ENCODE results near the gene NUDT3.
"Not testable (repeated sequence)": the region's sequence is repeated elsewhere in the genome, so short reads cannot be mapped to it uniquely, and the experiment has no call there.

NUDT3 gene

DNA sequence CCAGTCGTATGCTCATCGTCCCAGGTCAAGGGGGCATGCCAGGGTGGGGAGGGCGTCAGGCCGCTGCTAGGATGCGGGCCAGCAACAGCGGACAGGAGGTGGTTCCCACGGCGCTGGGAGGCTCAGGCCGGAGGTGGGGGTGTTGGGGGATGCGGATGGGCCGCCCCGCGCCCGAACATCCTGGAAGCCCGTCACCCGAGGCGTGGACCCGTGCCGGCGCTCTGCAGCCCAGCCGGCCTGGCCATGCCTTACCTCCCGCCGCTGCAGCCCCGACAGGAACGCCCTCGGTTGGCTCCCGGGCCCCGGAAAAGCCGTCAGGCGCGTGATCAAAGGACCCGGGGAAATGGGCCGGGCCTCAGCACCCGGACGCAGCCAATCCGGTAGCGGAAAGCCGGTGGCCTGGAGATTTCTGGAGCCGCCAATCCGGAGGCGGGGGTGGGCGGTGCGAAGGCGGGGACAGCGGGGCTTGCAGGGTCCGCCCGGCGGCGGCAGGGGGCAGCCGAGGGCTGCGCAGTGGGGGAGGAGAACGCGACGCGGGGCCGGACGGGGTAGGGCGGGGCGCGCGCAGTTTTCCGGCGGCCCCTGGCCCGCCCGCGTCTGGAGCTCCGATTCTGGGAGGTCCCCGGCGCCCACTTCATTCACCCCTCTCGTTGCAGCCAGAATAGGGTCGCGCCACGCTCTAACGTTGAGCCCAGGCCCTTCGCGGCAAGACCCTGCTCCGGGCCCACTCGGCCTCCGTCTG is 143.6 kb downstream of the NUDT3 start, which contains the start of gene SMIM29:
Gene SMIM29, minus strand, starts transcription at position 280 of the 742 bp plus-strand sequence. CDS start 1,215 bp downstream, outside the sequence.
- no peak for FAIRE-seq

DNA sequence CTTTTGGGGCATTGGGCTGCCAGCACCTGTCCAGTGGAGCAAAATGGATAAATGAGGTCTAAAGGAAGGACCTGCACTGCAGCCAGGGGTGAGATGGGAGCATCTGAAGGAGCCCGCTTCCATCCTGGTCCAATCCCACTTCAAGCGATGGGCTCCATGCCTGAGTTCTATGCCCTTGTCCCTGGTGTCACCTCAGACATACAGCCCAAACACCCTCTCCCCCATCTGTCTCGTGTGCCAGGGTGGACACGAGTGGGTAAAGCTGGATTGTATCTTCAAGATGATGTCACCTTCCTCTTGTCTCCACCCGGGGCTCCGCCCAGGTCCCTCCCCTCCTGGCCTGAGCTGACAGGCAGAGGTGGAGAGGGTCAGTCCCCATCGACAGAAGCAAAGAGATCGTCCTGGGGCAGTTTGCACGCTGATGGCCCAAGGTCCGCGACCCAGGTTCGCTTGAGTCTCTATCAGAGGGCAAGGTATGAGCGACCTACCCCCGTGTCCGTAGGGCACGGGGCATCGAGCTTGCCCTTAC is 144.2 kb downstream of the NUDT3 start:
- no peak for FAIRE-seq

DNA sequence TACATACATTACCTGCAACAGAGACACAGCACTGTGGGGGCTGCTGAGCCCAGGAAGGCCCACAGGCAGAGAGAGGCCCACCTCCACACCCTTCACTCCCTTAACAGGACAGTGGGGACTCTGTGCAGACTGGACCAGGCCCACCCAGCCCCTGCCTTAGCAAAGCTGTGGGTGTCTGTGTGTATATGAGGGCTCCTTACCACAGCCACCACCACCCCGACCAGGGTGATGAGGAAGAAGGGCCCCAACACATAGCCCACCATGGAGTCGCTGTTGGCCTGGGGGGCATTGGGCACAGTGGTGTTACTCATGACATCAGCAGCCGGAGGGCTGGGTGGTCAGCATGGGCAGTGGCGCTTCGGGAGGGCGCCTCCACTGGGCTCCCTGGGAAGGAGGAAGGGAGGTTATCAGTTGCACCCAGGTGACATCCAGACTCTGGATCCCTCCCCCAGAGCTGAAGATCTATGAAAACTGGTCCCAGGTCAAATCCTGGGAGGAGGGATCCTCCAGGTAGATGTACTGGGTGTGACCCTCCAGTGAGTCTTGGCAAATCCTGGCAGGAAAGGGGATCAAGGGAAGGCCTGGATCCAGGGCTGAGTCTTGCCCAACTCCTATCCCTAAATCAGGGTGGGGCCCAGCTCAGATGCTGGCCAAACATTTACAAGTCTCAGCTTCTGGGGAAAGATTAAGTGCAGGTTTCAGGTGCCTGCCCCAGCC is 144.8 kb downstream of the NUDT3 start:
- no peak for FAIRE-seq

DNA sequence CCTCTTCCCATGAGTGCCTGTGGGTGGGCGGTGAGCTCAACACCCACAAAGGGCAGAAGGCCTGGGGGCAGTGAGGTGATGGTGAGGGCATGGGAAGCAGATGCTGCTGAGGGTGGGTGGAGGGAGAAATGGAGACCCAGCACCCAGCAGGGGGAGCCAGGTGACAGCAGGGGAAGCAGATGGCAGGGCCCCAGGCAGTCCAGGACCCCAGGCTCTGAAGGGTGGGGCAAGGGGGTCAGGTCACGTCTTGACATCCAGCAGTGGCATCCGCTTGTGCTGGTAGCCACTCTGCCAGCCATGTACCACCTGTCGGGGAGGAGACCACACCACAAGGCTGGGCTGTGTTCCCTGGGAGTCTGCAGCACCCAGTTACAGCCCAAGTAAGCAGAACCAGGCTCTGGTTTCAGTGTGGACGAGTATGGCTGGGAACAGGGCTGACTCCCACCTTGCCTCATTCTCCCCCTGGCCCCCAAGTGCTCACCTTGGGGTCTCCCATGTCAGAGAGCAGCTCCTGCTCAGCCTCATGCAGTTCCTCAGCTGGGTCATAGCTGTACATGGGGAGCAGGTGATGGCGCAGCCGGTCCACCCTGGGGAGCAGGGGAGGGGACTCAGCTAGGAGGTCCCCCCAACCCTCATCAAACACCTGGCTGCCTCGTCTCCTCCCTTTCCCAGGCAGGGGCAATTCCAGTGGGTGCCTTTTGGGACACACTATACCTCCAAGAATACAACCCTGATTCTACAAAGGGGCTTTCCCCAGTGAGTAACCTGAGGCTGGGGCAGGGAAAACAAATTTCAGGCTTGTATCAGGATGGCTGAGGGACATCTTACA is 145.7 kb downstream of the NUDT3 start:
- no peak for FAIRE-seq

DNA sequence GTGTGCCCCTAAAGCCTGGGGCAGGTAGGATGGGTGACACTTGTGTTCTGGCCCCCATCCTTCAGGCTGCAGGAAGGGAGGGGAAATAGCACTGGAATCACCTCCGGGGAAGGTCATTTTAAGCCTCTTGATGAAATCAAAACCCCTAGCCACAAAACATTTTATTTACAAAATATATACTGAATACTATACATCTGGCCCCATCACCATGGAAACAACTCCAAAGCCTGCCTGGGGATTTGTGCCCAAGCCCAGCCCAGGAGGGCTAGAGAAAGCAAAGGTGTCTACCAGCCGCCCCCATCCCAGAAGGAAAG is 146.3 kb downstream of the NUDT3 start:
- no peak for FAIRE-seq

DNA sequence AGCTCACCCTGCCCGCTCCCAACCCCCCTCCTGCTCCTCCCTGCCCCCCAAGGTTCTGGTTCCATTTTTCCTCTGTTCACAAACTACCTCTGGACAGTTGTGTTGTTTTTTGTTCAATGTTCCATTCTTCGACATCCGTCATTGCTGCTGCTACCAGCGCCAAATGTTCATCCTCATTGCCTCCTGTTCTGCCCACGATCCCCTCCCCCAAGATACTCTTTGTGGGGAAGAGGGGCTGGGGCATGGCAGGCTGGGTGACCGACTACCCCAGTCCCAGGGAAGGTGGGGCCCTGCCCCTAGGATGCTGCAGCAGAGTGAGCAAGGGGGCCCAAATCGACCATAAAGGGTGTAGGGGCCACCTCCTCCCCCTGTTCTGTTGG is 146.7 kb downstream of the NUDT3 start:
- FAIRE-seq, result not testable (repeated sequence)

DNA sequence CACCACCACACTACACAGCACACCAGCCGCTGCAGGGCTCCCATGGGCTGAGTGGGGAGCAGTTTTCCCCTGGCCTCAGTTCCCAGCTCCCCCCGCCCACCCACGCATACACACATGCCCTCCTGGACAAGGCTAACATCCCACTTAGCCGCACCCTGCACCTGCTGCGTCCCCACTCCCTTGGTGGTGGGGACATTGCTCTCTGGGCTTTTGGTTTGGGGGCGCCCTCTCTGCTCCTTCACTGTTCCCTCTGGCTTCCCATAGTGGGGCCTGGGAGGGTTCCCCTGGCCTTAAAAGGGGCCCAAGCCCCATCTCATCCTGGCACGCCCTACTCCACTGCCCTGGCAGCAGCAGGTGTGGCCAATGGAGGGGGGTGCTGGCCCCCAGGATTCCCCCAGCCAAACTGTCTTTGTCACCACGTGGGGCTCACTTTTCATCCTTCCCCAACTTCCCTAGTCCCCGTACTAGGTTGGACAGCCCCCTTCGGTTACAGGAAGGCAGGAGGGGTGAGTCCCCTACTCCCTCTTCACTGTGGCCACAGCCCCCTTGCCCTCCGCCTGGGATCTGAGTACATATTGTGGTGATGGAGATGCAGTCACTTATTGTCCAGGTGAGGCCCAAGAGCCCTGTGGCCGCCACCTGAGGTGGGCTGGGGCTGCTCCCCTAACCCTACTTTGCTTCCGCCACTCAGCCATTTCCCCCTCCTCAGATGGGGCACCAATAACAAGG is 147.3 kb downstream of the NUDT3 start:
- FAIRE-seq, result not testable (repeated sequence)

DNA sequence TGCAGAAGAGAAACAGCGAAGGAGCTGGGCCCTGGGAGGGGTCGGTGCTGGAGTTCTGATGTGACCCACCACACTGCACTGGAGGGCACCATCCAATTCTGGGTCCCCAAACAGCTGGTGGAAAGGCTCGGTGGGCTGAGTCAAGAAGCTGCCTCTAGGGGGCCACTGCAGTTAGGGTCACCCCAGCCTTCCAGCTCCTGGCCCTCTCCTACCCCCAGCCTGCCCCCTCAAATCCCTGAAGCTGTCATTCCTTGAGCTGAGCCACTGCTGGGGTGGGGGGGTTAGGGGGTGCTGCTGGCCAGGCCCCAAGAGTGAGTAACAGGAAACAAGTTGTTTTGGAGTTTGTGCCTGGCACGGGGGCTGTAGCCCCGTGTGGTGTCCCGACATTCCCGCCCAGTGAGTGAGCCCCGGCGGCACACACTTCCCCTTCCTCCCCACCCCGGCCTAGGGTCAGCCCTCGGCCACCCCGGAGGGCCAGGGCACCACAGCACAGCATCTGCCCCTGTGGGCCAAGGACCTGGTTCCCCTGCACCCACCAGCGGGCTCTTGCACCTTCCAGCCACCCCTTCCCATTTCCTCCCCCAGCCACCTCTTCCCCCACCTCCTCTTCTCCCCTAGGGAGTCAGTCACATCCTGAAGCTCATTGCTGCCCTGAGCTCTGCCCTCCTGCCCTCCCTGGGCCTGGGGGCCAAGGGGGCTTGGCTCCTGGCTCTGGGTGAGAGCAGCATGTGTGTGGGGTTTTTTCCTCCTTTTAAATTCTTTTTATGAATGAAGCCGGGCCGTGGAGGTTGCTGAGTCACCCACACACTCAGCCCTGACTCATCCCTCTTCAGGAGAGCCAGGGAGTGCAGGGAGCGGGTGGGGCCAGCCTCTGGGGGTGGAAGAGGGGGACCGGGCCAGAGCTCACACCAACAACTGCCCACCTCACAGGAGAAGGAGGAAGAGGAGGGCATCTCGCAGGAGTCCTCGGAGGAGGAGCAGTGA is 148.3 kb downstream of the NUDT3 start:
- FAIRE-seq, result no peak

DNA sequence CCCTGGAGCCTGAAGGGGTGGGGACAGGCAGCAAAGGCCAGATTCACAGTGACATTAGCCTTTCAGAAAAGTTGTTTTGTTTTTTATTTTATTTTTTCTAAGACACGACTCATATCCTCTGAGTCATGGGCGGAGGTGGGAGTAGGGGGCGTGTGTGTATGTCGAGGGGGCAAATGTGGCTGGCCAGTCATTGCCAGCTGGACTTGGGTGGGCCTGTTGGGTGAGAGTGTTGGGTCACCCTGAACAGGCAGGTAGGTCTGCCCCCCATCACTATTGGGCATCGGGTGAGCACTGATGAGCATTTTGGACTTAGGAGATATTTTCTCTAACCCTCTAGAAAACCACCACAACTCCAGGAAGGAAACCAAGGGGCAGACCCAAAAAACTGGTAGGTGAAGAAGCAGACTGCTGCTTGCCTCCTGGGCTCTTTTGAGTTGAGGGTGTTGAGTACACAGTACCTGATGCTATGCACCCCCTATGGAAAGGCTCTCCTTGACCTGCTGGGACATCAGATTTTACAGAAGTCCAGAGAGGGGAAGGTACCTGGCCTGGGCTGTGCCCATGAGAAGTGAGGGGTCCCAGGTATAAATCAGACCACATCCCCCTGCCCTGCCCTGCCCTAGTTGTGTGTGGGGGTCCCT is 149.2 kb downstream of the NUDT3 start:
- FAIRE-seq, result no peak

DNA sequence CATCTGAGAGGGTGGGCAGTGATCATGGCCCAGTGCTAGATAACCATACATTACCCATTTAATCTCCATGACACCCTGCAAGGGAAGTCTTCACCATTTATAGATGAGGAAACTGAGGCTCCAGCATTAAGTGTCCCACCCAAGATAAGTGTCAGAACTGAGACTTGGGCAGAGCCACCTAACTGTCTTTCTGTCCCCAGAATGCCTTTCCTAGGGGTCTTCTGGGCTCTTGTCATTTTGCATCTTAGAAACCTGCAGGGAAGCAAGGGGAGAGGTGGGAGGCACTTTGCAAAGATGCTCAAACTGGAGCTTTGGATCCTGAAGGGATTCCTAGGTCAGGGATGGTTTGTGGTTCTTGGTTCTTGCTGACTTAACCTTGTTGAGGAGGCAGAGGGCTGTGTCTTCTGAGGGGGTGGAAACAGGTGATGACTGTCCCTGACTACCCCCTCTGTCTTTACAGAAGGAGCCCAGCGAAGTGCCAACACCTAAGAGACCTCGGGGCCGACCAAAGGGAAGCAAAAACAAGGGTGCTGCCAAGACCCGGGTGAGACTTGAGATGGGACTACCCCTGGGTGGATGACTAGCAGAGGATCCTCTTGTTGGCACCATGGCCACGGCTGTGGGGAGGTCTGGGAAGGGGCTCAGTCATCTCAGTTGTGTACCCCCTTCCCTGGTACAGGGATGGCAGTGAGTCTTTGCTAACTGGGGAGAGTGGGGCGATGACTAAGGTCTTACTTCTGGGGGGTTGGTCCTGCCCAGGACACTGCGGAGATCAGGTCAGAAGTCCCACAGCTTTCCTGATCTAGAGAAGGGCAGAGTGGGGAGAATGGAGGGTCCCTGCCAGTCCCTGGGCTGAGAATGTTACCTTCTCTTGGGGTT is 150.0 kb downstream of the NUDT3 start:
- no peak for FAIRE-seq

DNA sequence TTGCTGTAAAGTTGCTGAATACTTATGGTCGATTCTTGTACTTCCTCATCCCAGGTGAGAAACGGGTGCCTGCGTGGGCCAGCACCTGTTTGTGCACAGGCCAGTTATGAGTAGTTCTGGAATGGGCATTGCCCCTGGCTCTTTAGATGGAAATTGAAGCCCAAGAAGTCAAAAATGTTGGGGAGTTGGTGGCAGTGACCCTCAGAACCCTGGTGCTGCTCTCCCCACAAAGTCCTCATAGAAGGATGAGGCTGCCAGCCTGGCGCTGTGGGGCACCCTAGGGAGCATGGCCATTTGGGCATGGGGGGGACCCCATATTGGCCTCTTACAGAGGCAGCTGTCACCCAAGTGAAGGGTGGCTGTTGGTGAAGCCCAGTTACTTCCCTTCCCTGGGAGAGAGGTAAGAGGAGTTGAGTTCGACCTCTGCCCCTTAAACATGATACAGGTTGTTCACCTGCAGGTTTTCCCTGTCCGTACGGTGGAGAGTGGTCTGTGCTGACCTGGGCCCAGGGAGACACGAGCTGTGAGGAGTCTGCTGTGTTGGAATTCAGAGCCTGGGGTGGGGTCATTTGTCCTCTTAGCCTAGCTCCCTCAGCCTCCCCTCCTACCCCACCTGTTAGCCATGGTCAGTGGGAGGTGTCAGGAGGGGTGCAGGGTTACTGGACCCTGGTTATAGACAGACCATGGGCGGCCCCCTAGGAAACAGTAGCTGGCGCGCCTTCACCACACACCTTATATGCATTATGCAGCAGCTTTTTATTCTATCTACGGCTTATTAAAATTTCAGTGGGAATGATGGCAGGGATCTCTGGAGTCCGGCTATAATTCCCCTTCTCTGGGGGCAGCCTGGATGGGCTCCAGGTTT is 150.9 kb downstream of the NUDT3 start:
- no peak for FAIRE-seq

DNA sequence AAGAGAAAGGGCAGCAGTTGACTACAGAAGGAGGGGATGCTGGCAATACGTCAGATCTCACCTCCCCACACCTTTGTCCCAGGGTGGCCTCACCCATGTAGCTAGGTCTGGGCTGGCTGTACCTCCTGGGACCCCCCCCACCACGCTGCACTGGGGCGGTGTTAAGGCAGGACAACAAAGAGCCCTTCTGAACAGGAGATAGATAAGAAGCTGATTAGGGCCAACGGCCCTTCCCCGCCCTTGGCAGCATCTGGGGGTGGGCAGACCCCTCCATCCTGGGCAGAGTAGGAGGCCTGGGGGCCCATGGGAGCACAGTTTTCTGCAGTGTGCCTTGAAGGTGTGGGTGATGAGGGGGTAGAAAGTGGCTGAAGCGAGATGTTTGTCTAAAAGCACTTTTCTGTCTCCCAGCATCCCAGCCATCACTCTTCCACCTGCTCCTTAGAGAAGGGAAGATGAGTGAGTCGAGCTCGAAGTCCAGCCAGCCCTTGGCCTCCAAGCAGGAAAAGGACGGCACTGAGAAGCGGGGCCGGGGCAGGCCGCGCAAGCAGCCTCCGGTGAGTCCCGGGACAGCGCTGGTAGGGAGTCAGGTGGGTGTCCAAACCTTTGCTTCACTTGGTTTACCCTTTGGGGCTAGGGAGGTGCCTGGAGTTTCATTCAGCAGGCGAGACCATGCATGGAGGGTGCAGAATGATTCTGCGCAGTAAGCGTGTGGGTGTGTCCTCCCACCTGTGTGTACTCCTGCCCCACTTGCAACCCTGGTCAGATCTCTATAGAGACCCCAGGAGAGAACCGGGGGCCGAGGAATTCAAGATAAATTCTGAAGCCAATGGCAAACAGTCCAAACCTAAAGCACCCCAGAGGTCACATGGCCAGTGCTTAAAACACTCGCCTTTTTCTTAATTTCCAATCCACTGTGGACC is 151.9 kb downstream of the NUDT3 start:
- no peak for FAIRE-seq

DNA sequence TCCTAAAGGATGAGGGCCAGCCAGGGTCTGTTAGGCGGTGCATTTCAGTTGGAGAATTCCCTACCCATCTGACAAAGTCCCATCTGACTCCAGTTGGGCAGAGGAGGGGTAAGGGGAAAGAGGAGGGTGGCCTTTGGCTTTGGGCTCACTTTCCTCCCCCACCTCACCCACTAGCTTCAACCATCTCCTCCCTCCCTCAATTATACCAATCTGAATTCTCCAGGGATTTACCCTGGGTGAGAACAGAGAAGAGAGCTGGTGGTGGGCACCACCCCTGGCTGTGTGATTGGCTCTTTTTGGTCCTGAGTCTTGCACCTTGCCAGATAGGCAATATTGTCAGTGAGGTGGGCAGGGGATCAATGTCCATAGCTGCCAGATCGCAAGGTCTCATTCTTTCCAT is 152.6 kb downstream of the NUDT3 start:
- no peak for FAIRE-seq

DNA sequence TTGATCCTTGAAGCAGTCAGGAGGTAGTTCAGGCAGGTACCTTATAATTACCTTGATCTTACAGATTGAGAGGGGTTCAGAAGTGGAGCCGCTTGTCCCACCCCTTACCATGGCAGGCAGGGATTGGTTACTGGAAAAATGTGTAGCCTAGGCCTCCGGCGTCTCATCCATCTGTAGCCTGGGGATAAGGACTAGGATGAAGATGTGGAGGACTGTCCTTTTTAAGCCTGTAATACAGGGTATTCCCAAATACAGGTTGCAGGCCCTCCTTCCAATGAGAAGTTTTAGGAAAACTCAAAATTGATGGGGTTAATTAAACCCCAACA is 153.0 kb downstream of the NUDT3 start:
- no peak for FAIRE-seq

DNA sequence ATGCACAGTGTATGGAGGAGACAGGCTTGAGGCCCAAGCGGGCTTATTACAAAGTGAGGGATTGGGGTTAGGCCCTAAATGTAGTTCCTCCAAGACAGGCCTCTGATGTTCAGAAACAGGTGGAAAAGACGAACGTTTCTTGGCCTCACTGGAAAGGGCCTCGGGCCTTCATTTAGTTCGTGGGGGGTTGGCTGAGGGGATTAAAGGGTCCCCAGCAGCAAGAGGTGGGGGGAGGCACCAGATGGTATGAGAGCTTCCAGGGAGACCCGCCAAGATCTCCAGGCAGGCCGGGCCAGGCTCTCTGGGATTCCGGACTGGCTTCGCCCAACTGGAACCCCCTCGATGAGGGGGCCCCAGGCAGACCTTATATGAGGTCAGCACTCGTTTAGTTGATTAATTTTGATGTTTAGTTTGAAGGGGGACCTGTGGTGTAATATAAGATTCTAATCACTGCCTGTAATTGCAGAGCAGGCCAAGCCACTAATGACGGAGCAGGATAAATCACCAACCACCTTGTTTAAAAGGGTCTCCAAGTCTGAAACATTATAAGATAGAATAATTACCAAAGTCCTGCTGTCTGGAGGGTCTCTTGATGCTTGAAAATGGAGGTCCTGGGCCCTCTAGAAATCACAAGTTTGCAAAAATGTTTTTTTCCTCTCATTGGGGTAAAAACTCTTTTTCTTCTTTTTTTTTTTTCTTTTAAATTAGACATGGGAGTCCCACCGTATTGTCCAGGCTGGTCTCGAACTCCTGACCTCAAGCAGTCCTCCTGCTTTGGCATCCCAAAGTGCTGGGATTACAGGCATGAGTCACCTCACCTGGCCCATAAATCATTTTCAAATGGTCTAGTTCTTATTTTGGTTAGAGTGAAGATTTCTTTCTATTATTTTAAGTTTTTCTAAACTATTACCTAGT is 153.6 kb downstream of the NUDT3 start:
- FAIRE-seq, result no peak

DNA sequence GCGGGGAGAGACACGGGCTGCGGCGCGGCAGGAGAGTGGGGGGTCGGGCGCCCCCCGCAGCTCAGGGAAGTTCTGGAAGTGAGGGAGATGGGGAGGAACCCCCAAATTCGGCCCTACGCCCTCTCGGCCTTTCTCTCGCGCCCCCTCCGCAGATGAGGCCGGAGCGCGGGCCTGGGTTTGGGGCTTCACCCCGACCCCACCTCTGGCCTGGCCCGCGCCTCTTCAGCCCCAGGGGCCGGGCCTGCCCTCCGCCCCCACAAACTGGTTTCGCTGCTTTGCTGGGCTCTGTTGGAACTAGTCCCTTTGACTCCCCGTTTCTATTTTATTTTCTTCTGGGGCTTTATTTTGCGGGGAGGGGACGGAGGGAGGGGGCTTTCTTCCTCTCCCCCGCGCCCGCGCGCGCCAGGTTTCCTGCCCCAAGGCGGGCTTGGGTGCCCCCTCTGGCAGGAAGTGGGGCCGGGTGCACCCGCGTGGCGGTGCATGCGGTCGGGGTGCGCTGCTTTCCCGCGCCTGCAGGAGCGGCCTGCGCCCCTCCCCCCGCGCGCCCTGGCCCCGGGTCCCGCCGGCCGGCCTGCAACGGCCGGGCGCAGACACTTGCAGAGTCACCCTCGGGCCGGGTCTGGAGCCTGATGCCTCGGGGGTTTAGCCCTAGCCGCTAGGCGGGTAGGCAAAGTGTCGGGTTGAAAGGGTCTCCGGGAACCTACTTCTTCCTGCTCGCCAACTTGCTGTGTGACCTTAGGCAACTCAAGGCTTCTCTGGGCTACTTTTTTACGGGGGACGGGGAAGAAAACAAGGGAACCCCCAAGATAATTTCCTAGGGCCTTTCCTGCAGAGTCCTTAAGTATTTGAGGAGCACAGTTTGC is 154.5 kb downstream of the NUDT3 start:
- no peak for FAIRE-seq

Data from islet of Langerhans (tissue), 1 donor.